BLaER1 treated with 17β-estradiol and CSF1 and Interleukin-3, amounts not matched to agents 10 nM and 100 nM (cell line): ENCODE data around the gene DCST1.

Experiments used
- H3K27ac ChIP-seq, 11 experiments: shearing (Covaris generic); formaldehyde crosslinking; 2 replicates each; pipeline ENCODE4 v1.8.1; 2022
- H3K27me3 ChIP-seq, 11 experiments: shearing (Covaris generic); formaldehyde crosslinking; 2 replicates each; pipeline ENCODE4 v1.8.1; 2022
- H3K36me3 ChIP-seq, 11 experiments: shearing (Covaris generic); formaldehyde crosslinking; 2 replicates each; pipeline ENCODE4 v1.8.1; 2022
- H3K4me1 ChIP-seq, 10 experiments: shearing (Covaris generic); formaldehyde crosslinking; 2 replicates each; pipeline ENCODE4 v1.8.1; 2022
- H3K4me2 ChIP-seq, 11 experiments: shearing (Covaris generic); formaldehyde crosslinking; 2 replicates each; pipeline ENCODE4 v1.8.1; 2022
- H3K4me3 ChIP-seq, 10 experiments: shearing (Covaris generic); formaldehyde crosslinking; 2 replicates each; pipeline ENCODE4 v1.8.1; 2022
- H3K9ac ChIP-seq, 11 experiments: shearing (Covaris generic); formaldehyde crosslinking; 2 replicates each; pipeline ENCODE4 v1.8.1; 2022
- H3K9me3 ChIP-seq, 11 experiments: shearing (Covaris generic); formaldehyde crosslinking; replicated peaks in 1 of 11; 2 replicates each; pipeline ENCODE4 v1.8.1; 2022
- H4K20me1 ChIP-seq, 11 experiments: shearing (Covaris generic); formaldehyde crosslinking; 2 replicates each; pipeline ENCODE4 v1.8.1; 2022
- Cebpa-rat ChIP-seq, 11 experiments: shearing (Covaris generic); IDR thresholded peaks; 2 replicates each; pipeline ENCODE4 v1.8.1; 2022

The DCST1 gene

GRCh38 chr1:154999571-155000410, 33.8 kb upstream of the DCST1 start:
- Histone ChIP-seq H4K20me1 (peaks cover 0 to 8% (median 0%) of the 10 kb centered on the region in 11 experiments; a peak in 2 of 22 replicates), H3K9me3 (no peaks in the 10 kb centered on the region), H3K9ac (peak overlapping the region; percentile 50 to 84 (median 73)), H3K4me3 (peak overlapping the region; percentile 63 to 96 (median 72)), H3K36me3 (no peaks in the 10 kb centered on the region), H3K4me2 (peak overlapping the region; percentile 91 to 100 (median 99)), H3K4me1 (peaks cover 54 to 71% (median 63%) of the 10 kb centered on the region in 10 experiments), H3K27me3 (no peaks in the 10 kb centered on the region), H3K27ac (peak overlapping the region; percentile 45 to 90 (median 64); a peak in 20 of 22 replicates)
- TF ChIP-seq Cebpa-rat (IDR thresholded peaks at IDR 0.05), result no peak

- no peaks in the 10 kb centered on the region for H3K36me3 ChIP-seq
- TF ChIP-seq Cebpa-rat (IDR thresholded peaks at IDR 0.05), result no peak
- peak overlapping the region; percentile 63 to 96 (median 72) for H3K4me3 ChIP-seq
- peaks cover 0 to 8% (median 0%) of the 10 kb centered on the region in 11 experiments; a peak in 2 of 22 replicates for H4K20me1 ChIP-seq
- peak overlapping the region; percentile 74 to 87 (median 83) for H3K9ac ChIP-seq
- no peaks in the 10 kb centered on the region for H3K9me3 ChIP-seq
- H3K27ac ChIP-seq, result peak overlapping the region; percentile 68 to 90 (median 85); a peak in 21 of 22 replicates
- peak overlapping the region; percentile 91 to 100 (median 99) for H3K4me2 ChIP-seq
- peaks cover 54 to 71% (median 64%) of the 10 kb centered on the region in 10 experiments for H3K4me1 ChIP-seq
- no peaks in the 10 kb centered on the region for H3K27me3 ChIP-seq
These were observed 33.3 kb upstream of the DCST1 start for GRCh38 chr1:155000411-155000725.

- Histone ChIP-seq H3K9me3 (no peaks in the 10 kb centered on the region), H3K36me3 (no peaks in the 10 kb centered on the region), H4K20me1 (peaks cover 0 to 8% (median 0%) of the 10 kb centered on the region in 11 experiments; a peak in 2 of 22 replicates), H3K27me3 (no peaks in the 10 kb centered on the region), H3K4me3 (peak overlapping the region; percentile 63 to 96 (median 72)), H3K9ac (peak overlapping the region; percentile 74 to 87 (median 83)), H3K27ac (peak overlapping the region; percentile 68 to 90 (median 85)), H3K4me1 (peaks cover 54 to 71% (median 68%) of the 10 kb centered on the region in 10 experiments), H3K4me2 (peak overlapping the region; percentile 91 to 100 (median 99))
- no peak for TF ChIP-seq Cebpa-rat (IDR thresholded peaks at IDR 0.05)
These were observed 32.7 kb upstream of the DCST1 start for GRCh38 chr1:155000726-155001424.

GRCh38 chr1:155001425-155001674, 32.3 kb upstream of the DCST1 start:
- H3K9ac ChIP-seq, result peak overlapping the region; percentile 74 to 87 (median 83)
- H3K4me3 ChIP-seq, result peak overlapping the region; percentile 63 to 96 (median 72)
- no peaks in the 10 kb centered on the region for H3K9me3 ChIP-seq
- H4K20me1 ChIP-seq, result peaks cover 0 to 8% (median 0%) of the 10 kb centered on the region in 11 experiments; a peak in 2 of 22 replicates
- H3K27me3 ChIP-seq, result no peaks in the 10 kb centered on the region
- H3K27ac ChIP-seq, result peak overlapping the region; percentile 68 to 90 (median 85)
- TF ChIP-seq Cebpa-rat (IDR thresholded peaks at IDR 0.05), result no peak
- peaks cover 54 to 72% (median 68%) of the 10 kb centered on the region in 10 experiments for H3K4me1 ChIP-seq
- H3K36me3 ChIP-seq, result no peaks in the 10 kb centered on the region
- peak overlapping the region; percentile 91 to 100 (median 99) for H3K4me2 ChIP-seq

DNA sequence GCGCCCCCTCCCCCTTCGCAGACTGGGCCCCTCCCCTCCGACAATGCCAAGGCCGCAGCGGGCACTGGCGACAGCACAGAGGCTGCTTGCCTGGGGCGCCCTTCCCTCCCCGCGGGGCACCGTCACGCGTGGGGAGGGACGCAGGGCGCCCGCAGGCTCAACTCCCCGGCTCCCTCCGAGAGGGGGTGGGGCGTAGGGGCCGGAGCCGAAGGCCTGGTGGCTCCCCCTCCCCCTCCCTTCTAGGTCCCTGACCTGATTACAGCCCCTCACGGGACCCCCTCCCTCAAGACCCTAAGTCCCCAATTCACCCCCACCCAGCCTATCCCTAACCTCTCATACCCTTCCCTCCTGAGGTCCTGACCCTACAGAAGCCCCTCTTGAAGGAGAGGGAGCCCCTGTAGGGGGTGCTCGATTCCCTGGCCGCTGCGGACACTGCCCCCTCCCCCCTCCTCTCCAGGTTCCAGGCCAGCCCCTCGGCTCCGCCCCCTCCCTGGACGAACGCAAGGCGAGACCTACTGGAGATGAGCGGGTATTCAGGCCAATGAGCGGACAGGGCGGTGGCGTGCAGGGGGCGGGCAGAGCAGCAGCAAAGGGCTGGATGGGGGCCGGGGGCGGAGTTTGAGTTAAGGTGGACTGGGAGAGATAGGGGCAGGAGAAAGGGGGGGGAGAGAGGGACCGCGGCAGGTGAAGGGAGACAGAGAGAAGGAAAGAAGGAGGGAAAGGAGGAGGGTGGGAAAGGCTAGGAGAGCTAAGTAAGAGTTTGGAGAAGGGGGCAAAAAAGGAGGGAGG, 31.8 kb upstream of the DCST1 start:
- peaks cover 54 to 72% (median 68%) of the 10 kb centered on the region in 10 experiments for H3K4me1 ChIP-seq
- peak overlapping the region; percentile 63 to 96 (median 72) for H3K4me3 ChIP-seq
- TF ChIP-seq Cebpa-rat (IDR thresholded peaks at IDR 0.05), result no peak
- no peaks in the 10 kb centered on the region for H3K9me3 ChIP-seq
- peak overlapping the region; percentile 68 to 90 (median 85); a peak in 20 of 22 replicates for H3K27ac ChIP-seq
- peaks cover 0 to 8% (median 0%) of the 10 kb centered on the region in 11 experiments; a peak in 2 of 22 replicates for H4K20me1 ChIP-seq
- H3K36me3 ChIP-seq, result no peaks in the 10 kb centered on the region
- H3K9ac ChIP-seq, result peak overlapping the region; percentile 74 to 87 (median 83)
- H3K4me2 ChIP-seq, result peak overlapping the region; percentile 91 to 100 (median 99)
- H3K27me3 ChIP-seq, result no peaks in the 10 kb centered on the region

DNA sequence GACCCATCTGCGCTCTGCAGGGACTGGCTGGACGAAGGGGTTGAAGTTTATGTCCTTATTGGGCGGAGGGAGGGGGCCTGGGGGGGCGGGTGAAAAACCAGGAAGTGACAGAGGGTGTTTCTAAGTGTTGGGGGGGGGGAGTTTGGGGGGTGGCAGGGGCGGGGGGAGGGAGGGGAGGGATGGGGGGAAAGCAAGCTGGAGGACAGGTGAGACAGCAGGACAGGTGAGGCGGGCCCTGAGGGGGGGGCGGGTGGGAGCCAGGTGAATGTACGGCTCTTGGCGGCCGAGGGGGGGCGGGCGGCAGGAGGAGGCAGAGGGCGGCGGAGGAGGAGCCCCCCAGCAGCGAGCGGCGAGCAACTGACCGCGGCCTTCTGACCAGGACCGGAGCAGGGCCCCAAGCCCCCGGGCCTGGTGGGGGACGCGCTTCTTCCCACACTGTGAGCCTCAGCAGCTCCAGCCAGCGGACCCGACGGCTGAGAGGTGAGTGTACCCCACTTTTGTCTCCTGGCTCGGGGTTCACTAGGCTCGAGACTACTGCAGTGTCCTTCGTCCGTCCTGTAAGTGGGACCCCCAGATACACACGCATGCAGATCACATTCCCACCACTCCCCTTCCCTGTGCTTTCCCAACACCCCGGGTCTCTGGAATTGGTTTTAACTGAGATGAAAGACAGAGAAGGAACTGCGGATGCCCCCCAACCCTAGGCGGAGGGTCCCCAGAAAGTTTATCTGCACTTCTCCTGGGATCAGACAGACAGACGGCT, 31.0 kb upstream of the DCST1 start, which contains the start of gene ZBTB7B:
Gene ZBTB7B, plus strand, starts transcription at position 339 of the 763 bp plus-strand sequence. CDS start 11,859 bp downstream, outside the sequence.
- H3K27me3 ChIP-seq, result no peaks in the 10 kb centered on the region
- TF ChIP-seq Cebpa-rat (IDR thresholded peaks at IDR 0.05), result no peak
- H3K4me3 ChIP-seq, result peak within 1 kb of the TSS; percentile 80 to 99 (median 92)
- H3K36me3 ChIP-seq, result no peaks in the 10 kb centered on the region; a peak in 1 of 22 replicates
- peaks cover 0 to 7% (median 0%) of the 10 kb centered on the region in 11 experiments; a peak in 1 of 22 replicates for H4K20me1 ChIP-seq
- H3K4me2 ChIP-seq, result peak within 1 kb of the TSS; percentile 98 to 100 (median 99)
- H3K27ac ChIP-seq, result peak within 1 kb of the TSS; percentile 78 to 93 (median 88)
- H3K9me3 ChIP-seq, result no peaks in the 10 kb centered on the region
- H3K4me1 ChIP-seq, result peaks cover 54 to 72% (median 68%) of the 10 kb centered on the region in 10 experiments
- H3K9ac ChIP-seq, result peak within 1 kb of the TSS; percentile 83 to 97 (median 87)

DNA sequence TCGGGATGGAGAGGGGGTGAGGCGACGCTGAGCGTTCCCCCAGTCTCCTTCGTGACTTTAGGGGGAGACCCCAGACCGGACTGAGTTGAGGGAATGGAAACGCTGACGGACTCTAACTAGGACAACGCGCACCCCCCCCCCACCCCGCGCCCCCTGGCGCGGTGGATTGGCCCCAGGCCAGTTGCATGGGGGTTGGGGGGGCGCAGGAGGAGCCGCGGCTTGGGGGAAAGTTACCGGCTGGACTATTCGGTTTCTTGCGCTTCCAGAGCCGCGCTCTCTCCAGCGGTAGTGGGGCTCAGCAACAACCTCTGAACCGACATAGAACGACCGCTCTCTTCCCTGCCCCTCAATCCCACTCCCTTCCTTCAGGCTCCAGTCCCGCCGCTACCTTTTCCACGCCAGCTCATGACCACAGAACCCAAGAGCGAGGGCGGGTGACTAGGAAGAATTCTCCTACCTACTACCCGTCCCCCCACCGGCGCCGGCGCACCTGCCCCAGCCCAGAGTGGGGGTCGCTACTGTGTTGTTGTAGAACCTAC, 30.3 kb upstream of the DCST1 start:
- Histone ChIP-seq H4K20me1 (peaks cover 0 to 13% (median 0%) of the 10 kb centered on the region in 11 experiments; a peak in 1 of 22 replicates), H3K4me1 (peaks cover 54 to 72% (median 68%) of the 10 kb centered on the region in 10 experiments), H3K9ac (peak overlapping the region; percentile 83 to 97 (median 87)), H3K27ac (peak overlapping the region; percentile 78 to 93 (median 87)), H3K4me3 (peak overlapping the region; percentile 80 to 99 (median 92)), H3K36me3 (no peaks in the 10 kb centered on the region; a peak in 1 of 22 replicates), H3K4me2 (peak overlapping the region; percentile 95 to 100 (median 98)), H3K9me3 (no peaks in the 10 kb centered on the region), H3K27me3 (no peaks in the 10 kb centered on the region)
- no peak for TF ChIP-seq Cebpa-rat (IDR thresholded peaks at IDR 0.05)
